Peyer's patch (tissue), 4 donors: ENCODE data around the gene THRA.

ENCODE experiments used
- CTCF ChIP-seq, 6 experiments: fragments of 450-650 bp in 4 of 6; fragments of 200-600 bp in 2 of 6; sonication (generic) in 1 of 6; IDR thresholded peaks; one replicate each; pipeline ENCODE4 v1.5.1; 2017 to 2019; ENCODE audit warnings: antibody characterized with exemption in 6 of 6, mild to moderate bottlenecking in 3 of 6, moderate library complexity in 1 of 6
- POLR2A ChIP-seq, 2 donors: fragments of 450-650 bp; IDR thresholded peaks; one replicate each; pipeline ENCODE4 v1.5.1; 2017; ENCODE audit warnings: antibody characterized with exemption in 2 of 2, mild to moderate bottlenecking in 2 of 2, moderate library complexity in 2 of 2

GRCh38 chr17:40034426-40035161 lies 28.2 kb upstream of the THRA start:
- no peak for TF ChIP-seq POLR2A (IDR thresholded peaks at IDR 0.05)
- TF ChIP-seq CTCF (IDR thresholded peaks at IDR 0.05) = no peak
